ENCODE data around the gene SARDH.
A peak's percentile ranks its signal among the peaks of the same experiment; 100 is the strongest.

The SARDH gene

DNA sequence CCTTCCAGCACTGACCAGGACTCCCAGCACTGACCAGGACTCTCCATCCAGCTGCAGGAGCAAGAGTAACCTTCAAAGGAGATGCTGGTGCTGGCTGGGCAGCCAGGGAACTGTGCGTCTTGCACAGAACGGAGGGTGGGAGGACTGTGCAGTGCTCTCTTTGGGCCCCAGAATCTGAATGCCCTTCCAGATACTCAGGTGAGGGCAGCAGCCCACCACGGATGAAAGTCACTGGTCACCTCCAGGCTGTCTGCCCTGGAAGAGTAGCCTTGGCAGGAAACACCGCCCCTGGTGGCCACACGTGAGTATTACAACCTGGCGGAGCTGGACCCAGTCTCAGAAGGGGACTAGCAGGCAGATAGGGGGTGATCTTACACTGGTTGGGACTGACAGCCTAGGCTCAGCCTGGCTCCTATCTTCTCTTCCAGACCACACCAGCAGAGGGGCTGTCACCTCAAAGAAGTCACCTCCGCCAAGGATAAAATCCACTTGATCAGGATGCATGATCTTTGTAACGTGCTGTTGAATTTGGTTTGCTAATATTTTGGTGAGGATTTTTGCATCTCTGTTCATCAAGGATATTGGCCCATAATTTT, 4.8 kb upstream of the SARDH start:
- H3K4me1 Mint-ChIP-seq = peaks cover 8% of the 10 kb centered on the region
- H3K36me3 Mint-ChIP-seq (ENCODE audit: low read depth) = no peaks in the 10 kb centered on the region
- TF ChIP-seq, protein P1, sequence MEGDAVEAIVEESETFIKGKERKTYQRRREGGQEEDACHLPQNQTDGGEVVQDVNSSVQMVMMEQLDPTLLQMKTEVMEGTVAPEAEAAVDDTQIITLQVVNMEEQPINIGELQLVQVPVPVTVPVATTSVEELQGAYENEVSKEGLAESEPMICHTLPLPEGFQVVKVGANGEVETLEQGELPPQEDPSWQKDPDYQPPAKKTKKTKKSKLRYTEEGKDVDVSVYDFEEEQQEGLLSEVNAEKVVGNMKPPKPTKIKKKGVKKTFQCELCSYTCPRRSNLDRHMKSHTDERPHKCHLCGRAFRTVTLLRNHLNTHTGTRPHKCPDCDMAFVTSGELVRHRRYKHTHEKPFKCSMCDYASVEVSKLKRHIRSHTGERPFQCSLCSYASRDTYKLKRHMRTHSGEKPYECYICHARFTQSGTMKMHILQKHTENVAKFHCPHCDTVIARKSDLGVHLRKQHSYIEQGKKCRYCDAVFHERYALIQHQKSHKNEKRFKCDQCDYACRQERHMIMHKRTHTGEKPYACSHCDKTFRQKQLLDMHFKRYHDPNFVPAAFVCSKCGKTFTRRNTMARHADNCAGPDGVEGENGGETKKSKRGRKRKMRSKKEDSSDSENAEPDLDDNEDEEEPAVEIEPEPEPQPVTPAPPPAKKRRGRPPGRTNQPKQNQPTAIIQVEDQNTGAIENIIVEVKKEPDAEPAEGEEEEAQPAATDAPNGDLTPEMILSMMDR (IDR thresholded peaks at IDR 0.05; ENCODE audit: unreplicated experiment in 3 of 3) = peak; percentile 98
- peaks cover 19% of the 10 kb centered on the region for H3K27me3 Mint-ChIP-seq (ENCODE audit: low read depth)
- no peak overlapping the region for H3K4me3 Mint-ChIP-seq
- no peak overlapping the region for H3K27ac Mint-ChIP-seq
- peaks cover 11% of the 10 kb centered on the region for H3K9me3 Mint-ChIP-seq

DNA sequence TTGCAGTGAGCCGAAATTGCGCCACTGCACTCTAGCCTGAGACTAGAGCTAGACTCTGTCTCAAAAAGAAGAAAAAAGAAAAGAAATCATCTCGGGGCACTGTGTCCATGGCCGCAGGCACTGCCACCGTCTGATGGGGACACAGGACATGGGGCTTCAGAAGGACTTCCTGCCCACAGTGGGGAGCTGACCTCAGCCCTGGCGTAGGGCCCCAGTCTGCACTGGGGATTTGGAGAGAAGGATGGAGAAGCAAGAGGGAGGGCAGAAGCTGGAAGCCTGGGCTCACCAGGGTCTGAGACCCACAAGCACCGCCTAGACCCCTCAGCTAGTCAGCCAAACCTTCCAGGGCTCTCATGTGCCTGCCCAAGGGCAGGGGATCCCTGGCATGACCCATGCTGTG, 4.1 kb upstream of the SARDH start:
- Mint-ChIP-seq H3K27me3 (ENCODE audit: low read depth) (peaks cover 12% of the 10 kb centered on the region), H3K36me3 (ENCODE audit: low read depth) (no peaks in the 10 kb centered on the region), H3K4me3 (no peak overlapping the region), H3K4me1 (peaks cover 9% of the 10 kb centered on the region), H3K27ac (no peak overlapping the region), H3K9me3 (peaks cover 11% of the 10 kb centered on the region)
- TF ChIP-seq, protein P1 (IDR thresholded peaks at IDR 0.05; ENCODE audit: unreplicated experiment in 3 of 3) = no peak

DNA sequence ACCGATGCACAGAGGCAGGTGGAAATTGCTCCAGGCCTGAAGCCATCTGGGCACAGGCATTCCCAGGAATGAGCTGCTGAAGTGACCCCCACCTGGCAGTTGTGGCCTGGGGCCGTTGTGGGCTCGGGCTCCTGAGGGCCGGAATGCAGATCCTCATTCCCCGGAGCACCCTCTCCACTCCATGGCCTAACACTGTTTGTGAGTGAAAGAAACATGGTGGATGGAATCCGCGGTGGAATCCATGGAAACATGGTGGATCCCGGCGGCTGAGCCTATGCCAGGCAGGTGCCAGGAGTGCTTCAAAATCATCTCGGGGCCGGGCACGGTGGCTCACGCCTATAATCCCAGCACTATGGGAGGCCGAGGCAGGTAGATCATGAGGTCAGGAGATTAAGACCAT, 3.6 kb upstream of the SARDH start:
- H3K4me1 Mint-ChIP-seq = peaks cover 5% of the 10 kb centered on the region
- H3K9me3 Mint-ChIP-seq = peaks cover 11% of the 10 kb centered on the region
- TF ChIP-seq, protein P1 (IDR thresholded peaks at IDR 0.05; ENCODE audit: unreplicated experiment in 3 of 3) = no peak
- H3K27ac Mint-ChIP-seq = no peak overlapping the region
- no peaks in the 10 kb centered on the region for H3K36me3 Mint-ChIP-seq (ENCODE audit: low read depth)
- H3K4me3 Mint-ChIP-seq = no peak overlapping the region
- peaks cover 9% of the 10 kb centered on the region for H3K27me3 Mint-ChIP-seq (ENCODE audit: low read depth)

DNA sequence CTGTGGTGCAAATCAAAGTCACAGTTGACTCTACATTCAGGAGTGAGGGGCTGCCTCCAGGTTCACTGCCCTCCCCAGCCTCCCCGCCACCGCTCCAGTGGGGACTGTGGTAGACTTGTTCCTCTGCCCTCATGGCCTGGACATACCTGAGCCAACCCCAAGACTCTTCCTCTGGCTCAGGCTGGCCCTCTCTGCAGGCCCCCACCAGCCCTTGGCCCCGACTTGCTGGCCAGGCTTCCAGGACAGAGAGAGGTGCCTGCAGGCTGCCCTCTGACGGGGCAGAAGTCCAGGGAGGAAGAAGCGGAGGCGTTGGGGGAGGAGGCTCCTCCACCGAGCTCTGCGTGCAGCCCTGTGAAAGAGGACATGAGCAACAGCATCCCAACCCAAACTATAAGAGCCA, 2.8 kb upstream of the SARDH start:
- no peak overlapping the region for H3K4me3 Mint-ChIP-seq
- H3K27me3 Mint-ChIP-seq (ENCODE audit: low read depth) = peaks cover 13% of the 10 kb centered on the region
- H3K4me1 Mint-ChIP-seq = peaks cover 9% of the 10 kb centered on the region
- H3K27ac Mint-ChIP-seq = no peak overlapping the region
- TF ChIP-seq, protein P1 (IDR thresholded peaks at IDR 0.05; ENCODE audit: unreplicated experiment in 3 of 3) = no peak
- no peaks in the 10 kb centered on the region for H3K36me3 Mint-ChIP-seq (ENCODE audit: low read depth)
- peaks cover 6% of the 10 kb centered on the region for H3K9me3 Mint-ChIP-seq

DNA sequence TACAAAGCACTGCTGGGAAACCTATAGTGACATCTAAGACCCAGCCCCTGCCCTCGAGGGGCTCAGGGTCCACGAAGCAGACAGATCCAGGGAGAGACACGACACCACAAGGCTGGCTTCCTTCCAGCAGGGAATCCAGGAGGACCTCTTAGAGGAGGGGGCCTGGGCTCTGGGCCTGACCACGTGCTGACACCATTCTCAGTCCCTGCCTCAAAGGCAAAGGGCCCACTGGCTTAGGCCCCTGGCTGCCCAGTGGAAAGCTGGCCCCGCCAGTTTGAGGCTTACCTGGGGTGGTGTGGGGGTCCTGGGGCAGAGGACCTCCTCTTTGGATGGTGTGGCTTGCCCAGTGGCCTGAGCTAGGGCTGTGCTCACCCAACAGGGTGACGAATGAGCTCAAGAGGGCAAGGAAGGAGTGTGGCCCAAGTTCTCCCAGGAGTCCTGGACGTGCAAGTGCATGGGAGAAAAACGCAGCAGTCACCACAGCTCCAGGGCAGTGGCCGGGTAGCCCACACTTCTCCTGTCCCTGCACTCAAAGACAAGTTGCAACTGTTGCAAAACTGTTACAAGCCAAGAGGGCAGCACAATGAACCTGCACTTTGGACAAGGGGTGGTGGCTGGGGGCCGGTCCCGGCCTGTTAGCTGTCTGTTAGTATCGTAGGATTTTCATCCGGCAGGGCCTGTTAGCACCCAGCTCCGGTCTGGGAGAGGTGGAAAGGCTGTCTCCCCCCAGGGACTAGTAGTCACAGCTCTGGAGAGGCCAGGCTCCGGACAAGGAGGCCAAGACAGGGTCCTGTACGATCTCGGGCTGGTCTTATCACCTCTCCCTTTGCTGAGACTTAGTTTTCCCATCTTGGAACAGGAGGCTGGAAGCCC, 1.5 kb upstream of the SARDH start:
- TF ChIP-seq, protein P1 (IDR thresholded peaks at IDR 0.05; ENCODE audit: unreplicated experiment in 3 of 3) = no peak
- Mint-ChIP-seq H3K4me3 (peak overlapping the region in 1 of 3 experiments; percentile 11), H3K9me3 (peaks cover 2% of the 10 kb centered on the region), H3K27ac (no peak overlapping the region), H3K27me3 (ENCODE audit: low read depth) (peaks cover 13% of the 10 kb centered on the region), H3K36me3 (ENCODE audit: low read depth) (no peaks in the 10 kb centered on the region), H3K4me1 (peaks cover 10% of the 10 kb centered on the region)
